GF-D8 (cell line): ENCODE results near the gene PLCH2.
"Not testable (repeated sequence)": the region's sequence is repeated elsewhere in the genome, so short reads cannot be mapped to it uniquely, and the experiment has no call there.

Experiments used
- DNase-seq: peaks from one replicate; lab custom pipeline; 2025; lab: John Stamatoyannopoulos, UW

The PLCH2 gene

DNA sequence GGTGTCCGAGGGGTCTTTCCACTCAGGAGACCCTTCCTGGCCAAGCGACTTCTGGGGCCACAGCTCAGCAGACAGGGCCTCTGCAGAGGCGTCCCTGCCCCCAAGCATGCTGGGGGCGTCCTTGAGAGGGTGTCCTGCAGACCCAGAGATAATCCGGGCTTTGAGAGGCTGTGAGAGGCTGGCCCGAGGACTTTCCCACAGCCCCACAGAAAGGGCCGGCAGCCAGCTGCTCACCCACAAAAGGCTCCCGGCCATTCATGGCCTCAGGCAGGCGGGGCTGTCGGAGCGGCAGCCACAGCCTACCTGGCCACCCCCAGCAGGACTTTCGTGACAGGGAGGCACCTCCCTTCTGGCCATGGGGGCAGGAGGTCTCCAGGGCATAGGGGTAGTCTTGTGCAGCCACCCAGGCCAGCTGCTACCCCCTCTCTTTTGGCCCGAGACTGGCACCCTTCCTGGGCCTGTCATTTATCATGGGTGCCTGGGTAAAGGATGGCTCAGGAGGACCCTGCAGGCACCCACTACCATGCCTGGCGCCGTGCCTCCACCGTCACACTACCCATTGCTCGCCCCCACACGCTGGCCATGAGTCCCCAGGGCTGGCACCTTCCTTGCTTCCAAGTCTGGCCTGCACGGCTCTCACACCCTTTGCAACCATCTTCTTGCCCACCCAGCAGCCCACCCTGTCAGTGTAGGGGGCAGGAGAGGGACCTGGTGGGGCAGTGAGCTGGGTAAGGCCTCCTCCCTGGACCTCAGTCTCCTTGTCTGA, 69.0 kb downstream of the PLCH2 start:
- DNase-seq, result no peak

DNA sequence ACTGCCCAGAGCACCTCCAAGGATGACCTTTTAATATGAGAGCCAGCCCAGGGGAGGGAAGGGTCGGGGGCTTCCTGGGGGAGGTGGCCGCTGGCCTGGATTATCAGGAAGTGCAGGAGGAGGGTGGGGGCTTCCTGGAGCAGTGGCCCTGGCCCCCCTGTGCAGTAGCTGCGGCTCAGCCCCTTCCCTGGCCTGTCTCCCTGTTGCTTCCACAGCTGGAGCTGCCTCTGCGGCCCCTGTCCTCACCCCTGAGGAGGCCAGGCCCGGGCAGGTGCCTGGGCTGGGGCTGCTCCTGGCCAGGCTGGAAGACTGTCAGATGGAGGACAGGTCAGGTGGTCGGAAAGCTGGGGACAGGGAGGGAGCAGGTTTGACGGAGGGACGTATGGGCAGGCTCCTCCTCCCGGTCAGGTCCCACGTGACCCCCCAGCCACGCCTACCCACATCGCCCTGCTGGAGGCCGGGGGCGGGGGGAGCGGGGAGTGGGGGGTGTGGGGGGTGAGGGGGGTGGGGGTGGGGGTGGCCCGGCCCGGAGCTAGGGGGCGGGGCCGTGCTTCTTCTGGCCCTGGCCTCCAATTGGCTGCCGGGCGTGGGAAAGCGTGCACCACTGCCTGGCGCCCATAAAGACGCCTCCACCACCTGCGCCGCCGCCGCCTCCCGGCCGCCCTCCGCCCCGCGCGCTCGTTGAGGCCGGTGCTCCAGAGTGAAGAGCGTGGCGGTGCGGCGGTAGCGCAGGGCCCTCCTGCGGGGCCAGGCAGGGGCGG, 69.8 kb downstream of the PLCH2 start:
- peak; percentile 76 for DNase-seq

DNA sequence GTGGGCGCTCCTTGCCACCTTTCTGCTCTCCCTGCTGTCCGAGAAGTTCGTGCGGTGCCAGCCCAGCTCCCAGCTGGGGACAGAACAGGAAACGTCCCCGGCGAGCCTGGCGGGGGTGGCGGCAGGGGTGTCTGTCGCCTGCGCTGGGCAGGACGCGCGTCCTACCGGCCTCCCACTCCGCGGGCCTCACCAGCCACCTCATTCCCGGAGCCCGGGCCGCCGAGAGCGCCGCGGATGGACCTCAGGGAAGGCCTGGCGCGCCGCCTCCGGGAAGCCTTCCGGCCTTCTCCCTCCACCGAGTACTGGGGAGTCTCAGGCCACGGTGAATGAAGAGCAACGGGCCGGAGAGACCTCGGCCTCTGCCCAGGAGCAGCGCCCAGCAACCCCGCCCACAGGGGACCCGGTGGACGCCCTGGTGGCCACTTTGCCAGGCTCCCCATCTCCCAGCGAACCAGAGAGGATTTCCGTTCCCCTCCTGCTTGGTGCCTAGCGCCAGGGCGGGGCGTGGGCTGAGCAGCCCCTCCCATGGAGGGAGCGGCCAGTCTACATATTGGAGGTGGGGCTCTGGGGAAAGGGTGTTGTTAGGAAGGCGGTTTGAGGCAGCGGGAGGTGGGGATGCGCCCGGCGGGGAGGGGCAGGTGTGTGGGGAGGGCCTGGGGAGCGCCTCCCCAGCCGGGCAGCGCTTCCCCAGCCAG, 70.6 kb downstream of the PLCH2 start:
- DNase-seq, result peak; percentile 60

DNA sequence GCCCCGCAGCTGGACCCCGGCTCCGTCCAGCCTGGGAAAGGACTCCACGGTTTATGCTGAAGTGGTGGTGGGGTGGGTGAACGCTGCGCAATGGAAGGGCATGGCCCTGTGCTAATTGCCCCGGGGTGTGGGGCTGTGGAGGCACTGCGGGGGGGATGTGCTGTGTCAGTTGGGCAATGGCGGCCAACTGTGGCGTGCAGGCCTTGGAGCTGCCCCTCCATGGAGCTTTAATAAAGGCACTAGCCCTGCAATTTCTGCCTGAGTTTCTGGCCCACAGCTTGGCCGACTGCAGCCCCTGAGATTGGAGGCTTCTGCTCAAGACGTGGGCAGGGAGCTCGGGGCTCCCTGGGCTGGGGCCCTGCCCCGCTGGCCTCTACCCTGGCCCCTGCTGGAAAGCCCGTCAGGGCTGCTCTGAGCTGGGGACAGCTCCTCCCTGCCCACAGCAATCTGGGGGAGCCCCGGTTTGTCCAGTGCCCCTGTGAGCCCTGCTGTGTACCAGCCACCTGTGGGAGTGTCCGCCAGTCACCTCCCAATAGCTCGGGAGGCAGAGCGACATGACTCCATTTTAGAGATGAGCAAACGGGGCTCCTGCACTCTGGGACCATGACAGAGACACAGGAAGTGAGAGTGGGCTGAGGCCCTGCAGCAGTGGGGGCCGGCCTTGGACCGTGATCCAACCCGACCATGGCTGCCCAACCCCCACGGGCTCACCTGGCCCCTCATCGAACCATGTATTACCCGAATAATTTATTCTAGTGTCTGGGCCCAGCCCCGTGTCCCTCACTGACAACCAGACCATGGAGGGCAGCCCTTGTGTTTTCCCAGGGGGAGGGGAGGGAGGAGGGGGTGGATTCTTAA, 71.3 kb downstream of the PLCH2 start:
- no peak for DNase-seq

DNA sequence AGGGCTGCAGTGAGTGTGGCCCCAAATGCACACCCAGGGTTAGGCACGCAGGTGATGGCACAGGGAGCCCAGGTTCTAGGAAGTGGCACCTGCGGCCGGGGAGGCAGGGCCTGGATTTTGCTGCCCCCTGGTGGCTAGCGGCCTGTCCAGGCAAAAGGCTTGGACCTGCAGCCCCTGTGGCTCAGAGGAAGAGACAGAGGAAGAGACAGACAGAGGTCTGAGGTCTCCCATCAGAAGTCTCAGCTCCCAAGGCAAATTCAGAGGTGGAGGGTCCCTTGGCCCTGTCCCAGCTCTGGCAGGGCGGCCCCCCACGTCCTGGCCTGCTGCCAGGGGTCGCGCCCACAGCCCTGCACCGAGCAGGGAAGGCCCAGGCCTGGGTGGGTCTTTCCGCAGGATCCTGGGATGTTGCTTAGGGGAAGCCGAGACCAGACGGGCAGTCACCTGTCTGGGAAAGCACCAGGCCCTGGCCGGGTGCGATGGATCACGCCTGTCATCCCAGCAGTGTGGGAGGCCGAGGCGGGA, 72.0 kb downstream of the PLCH2 start:
- peak; percentile 60 for DNase-seq

DNA sequence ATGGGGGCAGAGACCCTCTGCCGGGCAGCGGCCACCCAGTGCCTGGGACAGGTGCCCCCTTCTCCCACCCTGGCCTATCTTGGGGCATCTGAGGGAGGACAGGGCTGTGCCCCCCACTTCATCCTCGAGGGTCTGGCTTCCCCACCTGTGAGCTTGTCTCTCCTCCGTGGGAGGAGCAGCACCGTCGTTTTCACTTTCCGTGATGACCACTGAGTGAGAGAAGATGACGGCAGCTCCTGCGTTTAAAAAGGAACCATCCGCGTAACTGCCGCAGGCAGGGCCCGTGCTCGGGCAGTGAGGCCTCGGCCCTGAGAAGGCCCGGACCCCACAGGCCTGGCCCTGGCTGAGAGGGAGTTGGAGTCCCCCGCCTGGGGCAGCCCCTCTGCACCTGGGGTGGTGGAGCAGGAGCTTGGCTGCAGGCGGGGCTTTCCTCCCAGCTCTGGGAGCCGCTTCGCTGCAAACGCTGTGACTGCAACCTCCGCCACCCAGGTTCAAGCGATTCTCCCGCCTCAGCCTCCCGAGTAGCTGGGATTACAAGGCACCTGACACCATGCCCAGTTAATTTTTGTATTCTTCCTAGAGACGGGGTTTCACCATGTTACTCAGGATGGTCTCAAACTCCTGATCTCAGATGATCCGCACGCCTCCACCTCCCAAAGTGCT, 73.4 kb downstream of the PLCH2 start:
- not testable (repeated sequence) for DNase-seq

DNA sequence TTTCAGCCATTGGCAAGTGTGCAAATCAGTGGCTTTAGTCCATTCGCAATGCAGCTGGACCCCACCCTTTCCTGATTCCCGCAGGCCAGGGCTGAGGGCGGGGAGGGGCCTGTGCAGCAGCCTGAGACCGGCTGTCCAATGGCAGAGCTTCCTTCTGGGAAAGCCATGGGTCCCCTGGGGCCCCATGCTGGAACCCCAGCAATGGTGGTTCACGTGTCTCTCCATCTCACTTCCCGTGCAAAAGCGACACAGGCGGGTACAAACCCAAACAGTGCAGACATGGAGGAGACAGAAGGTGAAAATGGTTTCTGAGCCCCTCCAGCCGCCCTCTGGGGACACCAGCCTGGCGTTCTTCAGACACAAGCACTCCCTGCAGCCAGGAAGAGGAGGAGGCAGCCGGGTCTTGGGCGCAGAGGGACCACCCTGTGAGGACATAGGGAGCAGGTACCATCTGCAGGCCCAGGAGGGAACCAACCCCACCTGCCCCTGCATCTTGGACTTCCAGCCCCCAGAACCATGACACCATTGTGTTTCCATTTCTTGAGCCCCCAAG, 74.3 kb downstream of the PLCH2 start:
- not testable (repeated sequence) for DNase-seq

DNA sequence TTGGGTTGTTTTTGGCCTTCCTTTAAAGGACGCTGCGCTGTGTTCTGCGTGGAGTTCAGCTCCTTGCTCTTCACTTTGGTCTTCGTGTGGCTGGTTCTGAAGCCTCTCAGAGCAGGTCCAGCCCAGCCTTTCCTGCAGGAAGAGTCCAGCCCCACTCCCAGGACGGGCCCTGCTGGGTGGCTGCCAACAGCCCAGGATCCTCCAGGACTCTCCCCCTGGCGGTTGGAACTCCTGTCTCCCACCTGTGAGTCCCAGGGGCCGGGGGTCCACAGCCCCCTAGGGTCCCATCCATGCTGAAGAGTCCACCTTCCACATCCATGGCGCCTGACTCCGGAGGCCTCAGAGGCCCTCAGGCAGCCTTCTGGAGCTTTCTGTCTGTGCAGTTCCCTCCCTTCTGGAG, 75.5 kb downstream of the PLCH2 start:
- DNase-seq, result not testable (repeated sequence)

DNA sequence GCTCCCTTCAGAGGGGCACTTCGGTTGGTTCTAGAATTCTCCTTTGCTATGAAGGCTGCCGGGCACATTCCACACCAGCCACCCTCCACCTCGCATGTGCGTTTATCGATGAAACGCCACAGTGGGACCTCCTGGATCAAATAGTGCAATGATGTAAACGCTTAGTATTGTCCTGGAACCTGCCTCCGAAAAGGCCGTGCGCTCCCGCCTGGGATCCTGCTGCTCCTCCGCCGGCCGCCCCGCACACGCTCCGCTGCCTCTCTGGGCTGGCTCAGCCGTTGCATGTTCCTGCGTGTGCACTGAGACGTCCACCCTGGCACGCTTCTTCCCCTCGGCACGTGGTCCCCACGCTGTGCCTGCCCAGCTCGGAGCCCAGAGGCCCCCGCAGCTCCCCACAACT, 76.1 kb downstream of the PLCH2 start:
- DNase-seq, result no peak

DNA sequence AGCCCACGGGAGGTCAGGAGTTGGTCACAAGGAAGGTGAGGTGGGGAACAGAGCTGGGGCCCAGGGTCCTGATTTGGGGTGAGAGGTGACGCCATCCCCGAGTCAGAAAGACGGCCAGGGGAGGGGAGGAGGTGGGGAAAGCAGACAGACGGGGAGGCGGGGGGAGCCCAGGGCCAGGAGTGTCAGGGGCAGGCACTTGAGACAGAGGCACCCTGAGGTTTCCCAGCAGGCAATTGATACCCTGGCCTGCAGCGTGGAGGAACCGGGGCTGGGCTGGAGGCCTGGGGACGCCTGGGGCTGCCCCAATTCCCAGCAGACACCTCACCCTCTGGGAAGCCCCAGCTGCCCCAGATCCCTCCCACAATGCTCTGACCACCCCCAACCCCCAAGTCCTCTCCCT, 77.0 kb downstream of the PLCH2 start:
- DNase-seq, result not testable (repeated sequence)

DNA sequence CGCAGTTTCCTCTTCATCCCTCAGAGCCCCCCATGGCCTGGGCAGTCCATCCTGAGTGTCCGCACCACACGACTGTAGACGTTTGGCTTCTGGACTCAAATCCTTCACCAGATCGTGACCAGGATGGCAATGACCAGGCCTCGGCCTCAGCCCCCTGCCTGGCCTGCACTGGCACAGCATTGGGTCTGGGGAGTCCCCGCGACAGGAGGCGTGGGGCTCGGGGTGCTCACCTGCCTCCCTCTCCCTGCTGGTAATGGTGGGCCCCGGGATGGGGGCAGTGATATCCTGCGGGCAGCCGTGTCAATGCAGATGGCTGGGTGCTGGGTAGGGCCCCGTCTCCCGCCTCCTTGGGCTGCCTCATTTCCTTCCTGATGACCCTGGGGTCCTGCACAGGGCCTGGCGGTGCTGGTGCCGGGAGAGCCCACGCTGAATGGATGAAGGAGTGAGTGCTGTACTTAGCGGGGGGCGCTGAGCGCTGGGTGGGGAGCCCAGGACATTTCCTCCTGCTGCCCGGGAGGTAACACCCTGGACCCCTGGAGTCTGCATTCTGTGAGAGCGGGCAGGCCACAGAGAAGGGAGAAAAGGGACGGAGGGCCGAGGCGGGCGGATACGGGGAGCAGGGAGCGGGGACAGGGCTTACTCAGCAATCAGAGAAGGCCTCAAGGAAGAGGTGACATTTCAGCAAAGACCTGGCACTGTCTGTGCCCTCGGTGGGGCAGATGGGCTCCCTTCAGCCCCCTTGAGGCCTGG, 78.0 kb downstream of the PLCH2 start:
- DNase-seq, result no peak

DNA sequence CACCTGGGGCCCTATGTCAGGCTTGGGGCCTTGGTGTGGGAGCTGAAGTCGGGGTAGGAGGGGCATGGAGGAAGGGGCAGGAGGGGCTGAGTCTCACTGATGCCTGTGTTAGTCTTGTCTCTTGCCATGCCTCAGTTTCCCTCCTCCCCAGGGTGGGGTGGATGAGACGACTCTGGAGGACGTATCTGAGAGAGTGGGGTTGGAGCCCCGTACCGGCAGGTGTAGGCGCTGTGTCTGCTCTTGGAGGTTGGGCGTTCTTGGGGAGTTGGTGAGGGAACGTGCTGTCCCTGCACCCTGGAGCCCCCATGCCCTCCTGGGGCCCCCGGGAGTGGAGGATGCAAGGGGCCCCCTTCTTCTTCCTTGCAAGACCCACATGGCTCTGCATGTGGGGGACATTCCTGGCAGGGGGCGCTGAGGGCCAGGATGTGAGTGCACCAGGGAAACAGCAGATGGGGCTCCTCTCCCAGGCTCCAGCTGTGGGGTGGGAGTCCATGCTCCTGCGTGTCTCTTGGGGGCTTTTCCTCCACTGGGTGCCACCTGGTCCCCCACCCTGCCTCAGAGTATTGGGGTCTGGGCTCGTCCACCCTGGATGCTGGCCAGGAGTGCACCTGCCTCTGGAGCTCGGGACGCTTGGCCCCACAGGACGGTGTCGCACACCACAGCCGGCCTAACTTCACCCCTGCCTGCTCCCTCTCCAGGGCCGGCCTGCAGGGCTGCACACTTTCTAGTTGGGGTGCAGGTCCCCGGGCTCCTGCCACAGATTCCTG, 78.7 kb downstream of the PLCH2 start:
- DNase-seq, result peak; percentile 33
